ENCODE data around the gene RBM44. TPM values are rescaled to one million over a fixed set of nuclear protein-coding genes. Genes with fewer than 3 reads are reported as not detected.

Gene RBM44
- total RNA-seq, 3 donors from 2014 or later = 0.07 to 1.1 (median 0.35) TPM

GRCh38 chr2:237791977-237792727 is 6.4 kb upstream of the RBM44 start:
- no peaks in the 10 kb centered on the region for H3K4me1 ChIP-seq (ENCODE audit: low read depth)
- ATAC-seq (no peak), DNase-seq (no peak)
- intact Hi-C loops (cut with DNase I, micrococcal nuclease) = no loop called here
- TF ChIP-seq CTCF (IDR thresholded peaks at IDR 0.05) = no peak
- H3K9me3 ChIP-seq = peaks cover 2% of the 10 kb centered on the region
- H3K36me3 ChIP-seq (ENCODE audit: low read depth) = no peaks in the 10 kb centered on the region
- H3K4me3 ChIP-seq = no peak overlapping the region

GRCh38 chr2:237797253-237797652 is 1.3 kb upstream of the RBM44 start:
- Histone ChIP-seq H3K9me3 (peaks cover 2% of the 10 kb centered on the region), H3K36me3 (ENCODE audit: low read depth) (no peaks in the 10 kb centered on the region), H3K4me3 (no peak overlapping the region), H3K4me1 (ENCODE audit: low read depth) (no peaks in the 10 kb centered on the region)
- no peak for ATAC-seq
- intact Hi-C loops (cut with DNase I, micrococcal nuclease) = no loop called here
- no peak for DNase-seq
- no peak for TF ChIP-seq CTCF (IDR thresholded peaks at IDR 0.05)

- no peak for DNase-seq
- H3K4me1 ChIP-seq (ENCODE audit: low read depth) = no peaks in the 10 kb centered on the region
- ATAC-seq = no peak
- no peaks in the 10 kb centered on the region for H3K36me3 ChIP-seq (ENCODE audit: low read depth)
- peaks cover 2% of the 10 kb centered on the region for H3K9me3 ChIP-seq
- H3K4me3 ChIP-seq = no peak overlapping the region
- TF ChIP-seq CTCF (IDR thresholded peaks at IDR 0.05) = no peak
- intact Hi-C loops (cut with DNase I, micrococcal nuclease) = no loop called here
These were observed 465 bp downstream of the RBM44 start for GRCh38 chr2:237799060-237799428.

- peaks cover 2% of the 10 kb centered on the region for H3K9me3 ChIP-seq
- no peaks in the 10 kb centered on the region for H3K4me1 ChIP-seq (ENCODE audit: low read depth)
- intact Hi-C loops (cut with DNase I, micrococcal nuclease) = no loop called here
- H3K36me3 ChIP-seq (ENCODE audit: low read depth) = no peaks in the 10 kb centered on the region
- no peak for TF ChIP-seq CTCF (IDR thresholded peaks at IDR 0.05)
- ATAC-seq (no peak), DNase-seq (no peak)
- no peak overlapping the region for H3K4me3 ChIP-seq
These were observed 2.9 kb downstream of the RBM44 start for GRCh38 chr2:237801466-237801865.

- Histone ChIP-seq H3K9me3 (no peaks in the 10 kb centered on the region), H3K4me3 (no peak overlapping the region), H3K36me3 (ENCODE audit: low read depth) (no peaks in the 10 kb centered on the region), H3K4me1 (ENCODE audit: low read depth) (no peaks in the 10 kb centered on the region)
- intact Hi-C loops (cut with DNase I, micrococcal nuclease) = no loop called here
- no peak for TF ChIP-seq CTCF (IDR thresholded peaks at IDR 0.05)
- DNase-seq (no peak), ATAC-seq (no peak)
These were observed 7.8 kb downstream of the RBM44 start for GRCh38 chr2:237806334-237806733.

GRCh38 chr2:237815637-237816036 is 17.1 kb downstream of the RBM44 start:
- H3K9me3 ChIP-seq = no peaks in the 10 kb centered on the region
- ATAC-seq = no peak
- intact Hi-C loops (cut with DNase I, micrococcal nuclease) = no loop called here
- no peaks in the 10 kb centered on the region for H3K4me1 ChIP-seq (ENCODE audit: low read depth)
- no peak overlapping the region for H3K4me3 ChIP-seq
- TF ChIP-seq CTCF (IDR thresholded peaks at IDR 0.05) = no peak
- H3K36me3 ChIP-seq (ENCODE audit: low read depth) = no peaks in the 10 kb centered on the region
- DNase-seq = no peak
